Head of caudate nucleus (tissue), 42 donors: ENCODE measurements around the gene PALMD.

Experiments
- DNase-seq, 42 donors: peaks; one replicate each; pipeline versions ENCODE4 v3.0.0 to v3.0.0-alpha.2; 2020 to 2021; ENCODE audit warnings: mixed read lengths in 7 of 42
- intact Hi-C: fragments of 100-400 bp; cut with DNase I; formaldehyde crosslinking; loops from one replicate; pipeline ENCODE4 v1.15.0; 2022

The PALMD gene

DNA sequence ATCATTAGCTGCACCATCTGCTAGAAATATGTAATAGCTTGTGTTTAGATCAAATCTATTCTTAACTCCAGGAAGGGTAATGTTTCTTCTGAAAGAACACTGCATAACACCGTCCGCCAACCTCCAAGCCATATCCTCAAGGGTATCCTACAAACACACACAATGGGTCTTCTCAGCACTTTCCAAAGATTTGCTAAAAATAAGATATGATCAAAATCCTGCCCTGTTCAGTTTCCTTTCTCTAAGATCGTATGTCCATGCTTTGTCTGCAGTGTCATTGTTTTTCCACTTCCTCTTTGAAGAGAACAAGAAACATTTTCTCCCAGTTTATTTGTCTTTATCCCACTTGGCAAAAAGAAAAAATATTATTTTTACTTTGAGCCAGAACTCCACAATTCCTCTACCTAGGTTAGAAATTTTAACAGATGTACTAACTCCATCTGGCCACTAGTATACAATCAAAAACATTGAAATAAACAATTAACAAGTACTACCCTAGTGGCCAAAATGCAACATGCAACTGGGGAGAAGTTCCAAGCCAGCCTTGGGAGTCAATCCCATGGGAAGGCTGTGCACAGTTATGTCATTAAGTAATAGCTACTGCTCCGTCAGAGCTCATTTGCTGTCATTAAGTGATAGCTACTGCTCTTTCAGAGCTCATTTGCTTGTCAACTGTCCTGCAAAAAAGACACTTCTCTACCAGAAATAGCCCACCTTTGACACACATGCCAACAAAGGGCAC lies 82.8 kb downstream of the PALMD start:
- no peak for DNase-seq
- intact Hi-C loops: no loop called here

DNA sequence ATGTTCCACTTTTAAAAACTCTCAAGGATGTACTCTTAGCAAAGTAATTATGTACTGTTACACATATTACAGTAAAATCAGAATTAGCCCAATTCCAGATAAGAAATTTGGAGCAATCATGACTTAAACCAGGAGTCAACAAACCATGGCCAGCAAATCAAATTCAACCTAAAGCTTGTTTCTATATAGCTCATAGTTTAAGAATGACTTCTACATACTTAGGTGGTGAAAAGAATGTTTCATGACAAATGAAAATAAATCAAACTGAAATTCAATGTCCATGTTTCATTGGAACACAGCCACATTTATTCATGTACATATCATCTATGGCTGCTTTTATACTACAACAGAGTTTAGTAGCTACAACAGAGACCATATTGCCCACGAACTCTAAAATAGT lies 85.5 kb downstream of the PALMD start:
- intact Hi-C loops: no loop called here
- DNase-seq: no peak

DNA sequence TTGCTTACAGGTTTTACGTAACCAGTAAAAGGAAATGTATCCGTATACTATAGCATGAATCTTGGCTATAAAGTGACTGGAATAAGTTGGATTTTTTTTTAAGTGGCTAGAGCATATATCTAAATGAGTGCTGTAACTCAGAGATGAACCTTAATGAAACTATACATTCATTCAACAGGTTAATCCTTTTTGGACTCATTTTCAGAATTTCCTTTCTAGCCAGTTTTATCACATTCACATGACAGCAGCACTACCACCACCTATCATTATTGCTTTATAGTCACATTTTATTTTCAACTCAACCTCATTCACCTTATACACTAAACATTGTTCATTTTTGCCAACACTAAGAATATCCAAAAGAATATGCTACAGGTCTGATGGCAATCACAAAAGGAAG lies 89.9 kb downstream of the PALMD start:
- DNase-seq: no peak
- intact Hi-C loops: no loop called here

DNA sequence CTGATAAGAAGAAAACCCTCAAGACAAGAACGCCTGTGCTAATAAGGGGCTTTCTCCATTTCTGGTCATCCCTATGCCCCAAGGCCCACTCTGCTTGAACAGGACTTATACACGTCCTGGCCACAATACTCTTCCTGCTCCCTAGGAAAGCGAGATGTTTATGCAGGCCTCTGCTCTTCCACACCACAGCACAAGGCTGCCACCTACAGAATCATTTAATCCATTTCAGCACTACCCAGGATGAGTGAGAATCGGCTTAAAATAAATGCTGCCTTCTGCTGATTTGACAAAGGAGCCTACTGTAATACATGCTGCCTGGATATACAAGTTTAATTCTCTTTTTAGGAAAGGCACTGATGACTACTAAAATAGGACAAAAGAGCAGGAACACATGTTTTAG lies 91.1 kb downstream of the PALMD start:
- intact Hi-C loops: no loop called here
- peak in 29 of 42 donors; percentile 12 to 73 (median 37) for DNase-seq

DNA sequence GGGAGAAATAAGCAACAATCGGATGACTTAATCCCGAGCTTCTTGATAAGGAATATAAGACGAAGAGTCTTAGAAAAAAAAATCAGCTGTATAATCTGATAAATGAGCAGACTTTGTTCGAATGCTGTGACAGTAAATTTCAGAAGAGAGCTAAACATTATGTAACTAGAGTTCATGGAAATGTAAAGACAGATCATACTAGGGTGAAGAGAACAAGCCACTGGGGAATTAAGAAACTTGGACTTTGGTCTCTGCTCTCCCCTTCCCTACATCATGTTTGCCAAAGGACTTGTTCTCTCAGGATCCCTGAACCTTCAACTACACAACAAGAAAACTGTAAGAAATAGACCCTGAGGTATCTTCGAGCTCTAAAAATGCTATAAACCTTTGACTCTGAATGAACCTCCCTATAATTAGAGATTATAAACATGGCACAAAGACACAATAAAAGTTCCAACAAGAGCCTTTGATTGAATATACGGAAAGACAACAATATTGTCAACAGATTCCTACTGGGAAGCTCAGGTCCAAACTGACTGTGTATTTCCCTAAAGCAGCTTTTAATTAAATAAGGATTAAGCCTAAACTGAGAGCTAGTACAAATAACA lies 93.0 kb downstream of the PALMD start:
- DNase-seq: no peak
- intact Hi-C loops: no loop called here

DNA sequence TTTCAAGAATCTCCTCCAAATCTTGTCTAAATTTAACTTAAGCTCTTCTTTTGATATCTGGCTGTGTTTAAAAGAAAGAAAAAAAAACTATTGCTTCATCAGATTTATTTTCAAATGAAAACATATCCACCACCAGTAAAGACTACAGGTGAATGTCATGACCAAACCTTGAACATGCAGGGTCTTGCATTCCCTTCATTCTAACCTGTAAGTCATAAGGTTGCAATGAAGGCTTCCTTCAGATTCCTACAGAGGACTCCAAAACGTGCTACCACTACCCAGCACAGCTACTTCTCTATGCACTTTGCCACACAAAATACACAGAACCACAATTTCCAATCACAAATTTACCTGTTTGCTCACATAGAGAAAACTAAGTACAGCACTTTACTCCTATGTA lies 94.2 kb downstream of the PALMD start:
- intact Hi-C loops: no loop called here
- DNase-seq: no peak
